Ectodermal cell (in vitro differentiated cells): Measurements from ENCODE around the gene LRP1.
A peak's percentile ranks its signal among the peaks of the same experiment; 100 is the strongest.

Experiments used
- H3K27ac ChIP-seq: 2 replicates; pipeline ENCODE4 v1.7.0; 2013; ENCODE audit warnings: mild to moderate bottlenecking, low read depth, low read length; ENCODE audit not compliant: insufficient read depth, poor library complexity, severe bottlenecking
- H3K27me3 ChIP-seq: 2 replicates; pipeline ENCODE4 v1.7.0; 2013; ENCODE audit warnings: mild to moderate bottlenecking, low read length; ENCODE audit not compliant: insufficient read depth, control insufficient read depth, poor library complexity, severe bottlenecking
- H3K36me3 ChIP-seq: one replicate; pipeline ENCODE4 v1.7.0; 2013; ENCODE audit warnings: low read length; ENCODE audit not compliant: control insufficient read depth, insufficient read depth
- H3K4me1 ChIP-seq: one replicate; pipeline ENCODE4 v1.7.0; 2013; ENCODE audit warnings: low read length; ENCODE audit not compliant: control insufficient read depth, insufficient read depth
- H3K4me3 ChIP-seq: 2 replicates; pipeline ENCODE4 v1.7.0; 2013; ENCODE audit warnings: low read depth, low read length, control low read depth; ENCODE audit not compliant: insufficient read depth
- H3K9me3 ChIP-seq: 2 replicates; pipeline ENCODE4 v1.7.0; 2013; ENCODE audit warnings: mild to moderate bottlenecking, low read length, moderate library complexity; ENCODE audit not compliant: control insufficient read depth
- WGBS, 2 experiments: methylation state at CpG; one replicate each; pipeline ENCODE4 v1.1.7; 2013; ENCODE audit warnings: missing lambda C conversion rate in 2 of 2; 5-methylcytosine and 5-hydroxymethylcytosine counted together

LRP1 gene

DNA sequence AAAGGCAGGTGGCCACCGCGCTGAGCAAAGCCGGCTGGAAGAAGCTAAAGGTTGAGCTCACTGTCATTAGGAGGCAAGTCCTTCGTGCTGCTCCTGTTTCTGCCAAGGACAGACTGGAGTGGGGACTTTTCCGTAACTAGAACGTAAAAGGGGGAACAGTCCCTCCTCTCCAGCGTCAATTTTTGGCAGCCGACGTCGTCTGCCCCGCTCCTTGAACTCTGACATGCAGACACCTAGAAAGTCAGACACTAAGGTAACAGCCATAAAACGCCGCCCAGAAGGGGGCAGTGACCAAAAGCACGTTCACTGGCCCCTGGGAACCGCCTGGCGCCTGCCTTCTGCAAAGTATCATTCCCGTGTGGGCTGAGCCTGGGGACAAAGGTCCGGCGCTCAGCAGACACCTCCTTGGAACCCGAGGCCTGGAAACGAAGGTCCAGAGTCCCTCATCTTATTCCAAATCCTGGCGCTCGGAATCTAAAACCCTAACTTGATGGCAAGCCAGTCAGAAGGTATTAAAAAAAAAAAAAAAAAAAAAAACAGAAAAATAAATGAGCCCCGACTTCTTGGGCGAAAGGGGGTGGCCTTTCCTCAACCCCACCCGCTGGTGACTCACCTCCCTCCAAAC lies 1.1 kb upstream of the LRP1 start:
- peak overlapping the region; percentile 84 for H3K4me3 ChIP-seq
- H3K36me3 ChIP-seq, result no peaks in the 10 kb centered on the region
- no peaks in the 10 kb centered on the region for H3K27me3 ChIP-seq
- H3K9me3 ChIP-seq, result no peaks in the 10 kb centered on the region
- no peak overlapping the region for H3K27ac ChIP-seq
- peaks cover 32% of the 10 kb centered on the region for H3K4me1 ChIP-seq
- WGBS, 2 experiments, result 13% methylated on average over 26 of the region's 26 CpGs

DNA sequence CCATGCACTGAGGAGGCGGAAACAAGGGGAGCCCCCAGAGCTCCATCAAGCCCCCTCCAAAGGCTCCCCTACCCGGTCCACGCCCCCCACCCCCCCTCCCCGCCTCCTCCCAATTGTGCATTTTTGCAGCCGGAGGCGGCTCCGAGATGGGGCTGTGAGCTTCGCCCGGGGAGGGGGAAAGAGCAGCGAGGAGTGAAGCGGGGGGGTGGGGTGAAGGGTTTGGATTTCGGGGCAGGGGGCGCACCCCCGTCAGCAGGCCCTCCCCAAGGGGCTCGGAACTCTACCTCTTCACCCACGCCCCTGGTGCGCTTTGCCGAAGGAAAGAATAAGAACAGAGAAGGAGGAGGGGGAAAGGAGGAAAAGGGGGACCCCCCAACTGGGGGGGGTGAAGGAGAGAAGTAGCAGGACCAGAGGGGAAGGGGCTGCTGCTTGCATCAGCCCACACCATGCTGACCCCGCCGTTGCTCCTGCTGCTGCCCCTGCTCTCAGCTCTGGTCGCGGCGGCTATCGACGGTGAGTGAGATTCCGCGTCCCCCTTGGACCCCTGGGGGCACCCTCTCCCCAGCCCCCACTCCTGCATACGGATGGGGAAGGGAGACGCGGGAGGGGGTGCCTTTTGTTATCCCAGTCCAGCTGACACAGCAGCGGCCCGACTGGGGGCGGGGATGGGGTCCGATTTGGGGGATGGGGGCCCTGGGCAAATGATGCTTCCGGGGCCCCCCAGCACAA lies 400 bp downstream of the LRP1 start:
- Histone ChIP-seq H3K4me1 (peaks cover 45% of the 10 kb centered on the region), H3K4me3 (peak overlapping the region; percentile 84), H3K27ac (peak overlapping the region; percentile 60), H3K36me3 (no peaks in the 10 kb centered on the region), H3K9me3 (no peaks in the 10 kb centered on the region), H3K27me3 (no peaks in the 10 kb centered on the region)
- WGBS, 2 experiments, result 0 to 1% methylated on average over 30 to 32 of the region's 35 CpGs

DNA sequence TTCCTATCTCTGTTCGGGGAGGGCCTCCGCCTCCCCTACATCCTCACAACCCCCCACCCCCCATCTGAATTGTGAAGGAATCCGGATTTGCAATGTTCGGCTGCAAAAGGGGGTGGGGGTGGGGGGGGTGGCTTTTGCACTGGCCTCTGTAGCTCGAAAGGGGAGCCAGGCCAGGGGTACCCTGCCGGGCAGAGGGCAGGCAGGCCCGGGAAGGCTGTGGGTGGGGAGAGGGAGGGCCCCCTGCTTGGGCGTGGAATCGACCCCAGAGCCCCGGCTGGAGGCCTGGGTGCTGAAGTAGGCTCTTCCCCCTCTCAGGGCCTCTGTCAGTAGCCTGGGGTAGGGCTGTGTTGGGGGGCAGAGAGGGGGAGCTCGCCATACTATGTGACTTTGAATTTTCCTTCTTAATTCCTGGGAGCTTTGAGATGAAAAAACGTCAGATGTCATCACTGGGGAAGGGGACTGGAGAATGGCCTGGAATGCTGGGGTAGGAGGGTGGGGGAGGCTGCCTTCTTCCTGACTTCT lies 1.1 kb downstream of the LRP1 start:
- Histone ChIP-seq H3K36me3 (no peaks in the 10 kb centered on the region), H3K27ac (no peak overlapping the region), H3K27me3 (no peaks in the 10 kb centered on the region), H3K4me1 (peaks cover 48% of the 10 kb centered on the region), H3K4me3 (peak overlapping the region; percentile 84), H3K9me3 (no peaks in the 10 kb centered on the region)
- WGBS, 2 experiments, result 1 to 2% methylated on average over 10 to 11 of the region's 12 CpGs

DNA sequence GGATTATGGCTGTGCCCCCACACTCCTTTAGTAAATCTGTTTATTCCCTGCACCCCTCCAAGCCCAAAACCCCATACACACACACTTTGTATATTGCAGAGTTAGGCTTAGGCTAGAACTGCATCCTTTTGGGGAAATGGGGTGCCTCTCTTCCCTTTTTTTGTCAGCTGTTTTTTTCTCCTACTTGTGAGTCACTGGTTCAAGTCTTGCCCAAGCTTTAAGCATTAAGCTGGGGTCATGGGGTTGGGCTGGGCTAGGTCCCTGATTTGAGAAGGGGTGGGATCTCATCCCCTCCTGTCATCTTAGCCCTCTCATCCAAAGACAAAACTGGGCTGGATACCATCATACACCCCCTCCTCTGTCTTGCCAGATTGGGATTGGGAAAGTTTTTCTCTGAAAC lies 1.6 kb downstream of the LRP1 start:
- Histone ChIP-seq H3K27ac (no peak overlapping the region), H3K4me3 (peak overlapping the region; percentile 84)

DNA sequence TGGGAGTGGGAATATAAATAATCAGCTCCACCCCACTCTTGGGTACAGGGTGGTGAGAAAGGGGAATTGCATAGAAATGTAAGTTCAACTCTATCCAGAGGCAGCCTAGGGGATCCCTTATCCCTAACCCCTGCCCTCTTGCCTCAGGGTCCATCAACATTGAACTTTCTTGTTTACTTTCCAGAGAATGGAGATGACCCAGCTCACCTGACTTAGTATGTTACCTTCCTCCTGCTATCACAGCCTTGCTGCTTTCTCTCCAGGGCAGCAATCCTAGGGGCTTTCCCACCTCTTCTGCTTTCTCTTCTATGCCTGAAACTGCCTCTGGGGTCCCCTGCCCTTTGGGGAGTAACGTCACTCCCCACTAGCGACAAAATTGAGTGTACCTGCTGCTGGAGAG lies 2.7 kb downstream of the LRP1 start:
- Histone ChIP-seq H3K4me3 (no peak overlapping the region), H3K4me1 (peaks cover 59% of the 10 kb centered on the region), H3K36me3 (no peaks in the 10 kb centered on the region), H3K27ac (no peak overlapping the region), H3K27me3 (no peaks in the 10 kb centered on the region), H3K9me3 (no peaks in the 10 kb centered on the region)
- WGBS, 2 experiments, result 87 to 92% methylated on average over 2 of the region's 2 CpGs

More for the DNA sequence above, 1.6 kb downstream of the LRP1 start:
- H3K36me3 ChIP-seq, result no peaks in the 10 kb centered on the region
- peaks cover 49% of the 10 kb centered on the region for H3K4me1 ChIP-seq
- H3K9me3 ChIP-seq, result no peaks in the 10 kb centered on the region
- H3K27me3 ChIP-seq, result no peaks in the 10 kb centered on the region

DNA sequence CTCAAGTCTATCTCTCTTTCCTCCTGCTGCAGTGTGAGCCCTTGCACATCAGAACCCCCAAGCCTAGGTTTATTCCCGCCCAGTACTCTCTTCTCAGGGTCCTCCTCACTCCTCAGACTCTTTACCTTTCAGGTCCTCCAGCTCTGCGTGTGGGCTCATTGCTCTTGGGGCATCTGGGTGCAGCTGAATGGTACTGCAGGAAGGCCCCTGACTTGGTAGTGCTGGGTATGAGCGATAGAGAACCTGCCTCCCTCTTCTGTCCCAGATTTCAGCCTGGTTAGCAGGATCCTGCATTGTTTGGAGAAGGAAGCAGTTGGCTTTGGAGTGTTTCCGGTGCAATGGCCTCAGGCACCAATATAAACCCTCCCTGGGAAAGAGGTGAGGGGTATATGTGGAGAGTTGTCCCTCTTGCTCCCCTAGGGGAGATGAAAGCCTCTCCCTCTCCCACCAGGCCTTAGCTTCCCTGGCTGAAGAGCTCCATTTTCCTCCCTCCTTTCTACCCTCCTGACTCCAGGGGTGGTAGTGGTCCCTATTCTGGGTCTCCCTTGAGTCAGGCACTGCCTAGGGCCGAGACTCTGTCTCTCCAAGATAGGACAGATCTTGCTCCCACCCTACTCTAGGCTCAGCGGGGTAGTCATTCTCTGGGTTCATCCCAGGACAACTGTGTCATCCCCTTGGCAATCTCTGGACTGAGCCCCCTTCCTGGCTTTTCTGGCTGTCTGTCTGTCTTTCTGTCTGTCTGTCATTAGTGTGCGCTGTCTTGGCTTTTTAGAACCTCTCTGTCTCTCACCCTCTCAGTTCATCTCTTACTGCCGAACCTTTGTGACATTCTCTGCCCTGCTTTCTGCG lies 3.8 kb downstream of the LRP1 start:
- Histone ChIP-seq H3K27me3 (no peaks in the 10 kb centered on the region), H3K4me1 (peaks cover 54% of the 10 kb centered on the region), H3K9me3 (no peaks in the 10 kb centered on the region), H3K27ac (no peak overlapping the region), H3K4me3 (no peak overlapping the region), H3K36me3 (no peaks in the 10 kb centered on the region)
- WGBS, 2 experiments, result 79 to 82% methylated on average over 9 of the region's 9 CpGs

DNA sequence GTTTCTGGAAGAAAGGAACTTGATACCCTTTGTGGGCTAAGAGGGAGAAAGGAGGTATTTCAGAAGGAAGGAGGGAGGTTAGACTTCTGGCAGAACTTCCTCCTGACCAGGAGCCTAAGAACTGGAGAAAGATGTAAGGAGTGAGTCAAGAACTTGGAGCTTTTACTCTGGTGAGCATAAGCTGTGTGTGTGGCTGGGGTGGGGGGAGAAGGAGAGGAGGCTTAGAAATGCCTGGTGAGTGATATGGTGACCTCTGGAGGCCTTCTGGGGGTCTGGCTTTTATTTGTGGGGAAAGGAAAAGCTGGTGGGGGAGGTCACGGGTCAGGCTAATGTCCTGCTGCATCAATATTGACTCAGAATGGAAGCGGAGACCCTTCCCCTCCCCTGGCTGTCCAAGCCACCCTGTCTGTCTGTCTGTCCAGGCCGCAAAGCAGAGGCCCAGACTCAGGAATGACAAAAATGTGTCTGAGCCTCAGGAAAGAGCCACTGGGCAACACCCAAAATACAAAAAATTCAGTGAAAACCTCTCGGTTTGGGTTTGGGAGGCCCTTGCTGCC lies 4.8 kb downstream of the LRP1 start:
- Histone ChIP-seq H3K27me3 (no peaks in the 10 kb centered on the region), H3K9me3 (no peaks in the 10 kb centered on the region), H3K4me1 (peaks cover 53% of the 10 kb centered on the region), H3K4me3 (no peak overlapping the region), H3K27ac (peak overlapping the region; percentile 18), H3K36me3 (no peaks in the 10 kb centered on the region)
- whole genome bisulfite sequencing, 2 experiments, result 38 to 50% methylated on average over 4 of the region's 4 CpGs

DNA sequence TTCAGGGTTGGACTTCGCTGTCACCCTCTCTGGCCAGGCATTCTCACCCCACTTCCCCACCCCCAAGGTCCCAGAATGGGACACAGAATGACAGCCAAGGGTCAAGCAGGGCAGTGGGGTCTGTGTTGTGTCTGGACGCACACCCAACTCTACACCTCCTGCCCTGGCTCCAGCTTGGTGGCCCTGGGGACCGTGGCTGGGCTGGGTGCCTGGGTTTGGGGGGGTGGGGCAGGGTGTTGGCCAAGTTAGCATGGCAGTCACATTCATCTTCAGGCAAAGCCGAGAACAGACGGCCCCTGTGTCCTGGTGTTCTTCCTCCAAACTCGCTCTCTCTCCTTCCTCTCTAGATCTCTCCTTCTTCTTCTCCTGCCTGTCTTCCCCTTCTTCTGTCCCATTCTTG lies 5.6 kb downstream of the LRP1 start:
- Histone ChIP-seq H3K9me3 (no peaks in the 10 kb centered on the region), H3K27ac (no peak overlapping the region), H3K4me3 (no peak overlapping the region), H3K36me3 (no peaks in the 10 kb centered on the region), H3K4me1 (peaks cover 53% of the 10 kb centered on the region), H3K27me3 (no peaks in the 10 kb centered on the region)
- 88 to 91% methylated on average over 6 of the region's 6 CpGs for WGBS, 2 experiments

DNA sequence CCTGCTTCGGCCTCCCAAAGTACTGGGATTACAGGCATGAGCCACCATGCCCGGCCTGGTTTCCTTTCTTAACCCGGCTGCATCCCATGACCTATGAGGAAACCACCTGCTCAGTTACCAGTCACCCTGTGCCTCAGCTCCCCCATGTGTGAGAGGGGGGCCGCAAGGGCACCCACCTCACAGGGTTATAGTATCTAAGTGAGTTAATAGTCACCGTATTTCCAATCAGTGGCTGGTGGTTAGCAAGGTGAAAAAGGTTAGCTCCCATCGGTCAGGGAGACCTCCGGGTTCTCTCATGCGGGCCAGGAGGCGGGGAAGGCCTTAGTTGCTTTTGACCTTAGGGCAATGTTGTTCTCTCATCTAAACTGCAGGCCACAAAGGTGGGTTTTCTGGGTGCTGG lies 6.7 kb downstream of the LRP1 start:
- peak overlapping the region; percentile 47 for H3K27ac ChIP-seq
- H3K4me1 ChIP-seq, result peaks cover 50% of the 10 kb centered on the region
- no peak overlapping the region for H3K4me3 ChIP-seq

More for the DNA sequence above, 6.7 kb downstream of the LRP1 start:
- peaks cover 9% of the 10 kb centered on the region for H3K36me3 ChIP-seq
- no peaks in the 10 kb centered on the region for H3K9me3 ChIP-seq
- 84 to 87% methylated on average over 9 of the region's 9 CpGs for WGBS, 2 experiments
- H3K27me3 ChIP-seq, result no peaks in the 10 kb centered on the region
